ENCODE data around the gene RBKS. TPM values are rescaled to one million over a fixed set of nuclear protein-coding genes. Genes with fewer than 3 reads are reported as not detected.

RBKS gene
- total and polyA plus RNA-seq, 2 of the 13 experiments (the other 11 are each of a cell fraction or from before 2014, with no cell fraction given), result 7.7 to 8.3 TPM

- TF ChIP-seq REL (CRISPR knock-in tag; conservative IDR thresholded peaks at IDR 0.05), result no peak
- TF ChIP-seq ZBTB7B (CRISPR knock-in tag; IDR thresholded peaks at IDR 0.05), result no peak
- TF ChIP-seq ZNF7 (CRISPR knock-in tag; IDR thresholded peaks at IDR 0.05), result no peak
- no peak for TF ChIP-seq KAT2B (IDR thresholded peaks at IDR 0.05; ENCODE audit: borderline replicate concordance, low read depth, low read length)
- no peak for TF ChIP-seq ZNF160 (CRISPR knock-in tag; IDR thresholded peaks at IDR 0.05)
- peak; percentile 80; the same call in 1 of the 2 replicates for TF ChIP-seq DMAP1 (CRISPR knock-in tag; IDR thresholded peaks at IDR 0.05)
- TF ChIP-seq NFE2L1 (CRISPR knock-in tag; IDR thresholded peaks at IDR 0.05; ENCODE audit: borderline replicate concordance), result no peak
- no peak for TF ChIP-seq TBX3 (IDR thresholded peaks at IDR 0.05; ENCODE audit: borderline replicate concordance)
- TF ChIP-seq, protein P1, sequence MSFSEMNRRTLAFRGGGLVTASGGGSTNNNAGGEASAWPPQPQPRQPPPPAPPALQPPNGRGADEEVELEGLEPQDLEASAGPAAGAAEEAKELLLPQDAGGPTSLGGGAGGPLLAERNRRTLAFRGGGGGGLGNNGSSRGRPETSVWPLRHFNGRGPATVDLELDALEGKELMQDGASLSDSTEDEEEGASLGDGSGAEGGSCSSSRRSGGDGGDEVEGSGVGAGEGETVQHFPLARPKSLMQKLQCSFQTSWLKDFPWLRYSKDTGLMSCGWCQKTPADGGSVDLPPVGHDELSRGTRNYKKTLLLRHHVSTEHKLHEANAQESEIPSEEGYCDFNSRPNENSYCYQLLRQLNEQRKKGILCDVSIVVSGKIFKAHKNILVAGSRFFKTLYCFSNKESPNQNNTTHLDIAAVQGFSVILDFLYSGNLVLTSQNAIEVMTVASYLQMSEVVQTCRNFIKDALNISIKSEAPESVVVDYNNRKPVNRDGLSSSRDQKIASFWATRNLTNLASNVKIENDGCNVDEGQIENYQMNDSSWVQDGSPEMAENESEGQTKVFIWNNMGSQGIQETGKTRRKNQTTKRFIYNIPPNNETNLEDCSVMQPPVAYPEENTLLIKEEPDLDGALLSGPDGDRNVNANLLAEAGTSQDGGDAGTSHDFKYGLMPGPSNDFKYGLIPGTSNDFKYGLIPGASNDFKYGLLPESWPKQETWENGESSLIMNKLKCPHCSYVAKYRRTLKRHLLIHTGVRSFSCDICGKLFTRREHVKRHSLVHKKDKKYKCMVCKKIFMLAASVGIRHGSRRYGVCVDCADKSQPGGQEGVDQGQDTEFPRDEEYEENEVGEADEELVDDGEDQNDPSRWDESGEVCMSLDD (CRISPR knock-in tag; IDR thresholded peaks at IDR 0.05; ENCODE audit: borderline replicate concordance), result peak; percentile 77; the same call in 1 of the 2 replicates
- no peak for TF ChIP-seq ZNF563 (CRISPR knock-in tag; IDR thresholded peaks at IDR 0.05)
- TF ChIP-seq TARDBP (CRISPR knock-in tag; IDR thresholded peaks at IDR 0.05), result peak; percentile 24; the same call in 1 of the 2 replicates
- no peak for TF ChIP-seq KLF15 (CRISPR knock-in tag; IDR thresholded peaks at IDR 0.05; ENCODE audit: borderline replicate concordance)
- no peak; the same call in 1 of the 2 replicates for TF ChIP-seq ZFP36L1 (CRISPR knock-in tag; IDR thresholded peaks at IDR 0.05)
- no peak; the same call in 1 of the 2 replicates for TF ChIP-seq ZNF101 (CRISPR knock-in tag; IDR thresholded peaks at IDR 0.05; ENCODE audit: borderline replicate concordance, low read depth)
- TF ChIP-seq, protein P2, sequence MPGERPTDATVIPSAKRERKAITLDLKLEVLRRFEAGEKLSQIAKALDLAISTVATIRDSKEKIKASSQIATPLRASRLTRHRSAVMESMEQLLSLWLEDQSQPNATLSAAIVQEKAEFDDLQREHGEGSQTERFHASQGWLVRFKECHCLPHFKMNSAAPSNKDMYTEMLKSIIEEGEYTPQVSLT (CRISPR knock-in tag; IDR thresholded peaks at IDR 0.05; ENCODE audit: borderline replicate concordance, low read depth), result no peak
- no peak for TF ChIP-seq NFE2L2 (IDR thresholded peaks at IDR 0.05; ENCODE audit: low read length)
- TF ChIP-seq SAFB2 (CRISPR knock-in tag; IDR thresholded peaks at IDR 0.05; ENCODE audit: borderline replicate concordance, low read depth), result 0 out of 2 replicates have a peak, but pooled peaks have one; percentile 58
- no peak for TF ChIP-seq ZFP1 (CRISPR knock-in tag; IDR thresholded peaks at IDR 0.05)
Observed at GRCh38 chr2:27752551-27753237, 137.5 kb downstream of the RBKS start (continued).

Data from HepG2 (cell line).